Measurements from ENCODE around the gene GAL3ST2.

DNA sequence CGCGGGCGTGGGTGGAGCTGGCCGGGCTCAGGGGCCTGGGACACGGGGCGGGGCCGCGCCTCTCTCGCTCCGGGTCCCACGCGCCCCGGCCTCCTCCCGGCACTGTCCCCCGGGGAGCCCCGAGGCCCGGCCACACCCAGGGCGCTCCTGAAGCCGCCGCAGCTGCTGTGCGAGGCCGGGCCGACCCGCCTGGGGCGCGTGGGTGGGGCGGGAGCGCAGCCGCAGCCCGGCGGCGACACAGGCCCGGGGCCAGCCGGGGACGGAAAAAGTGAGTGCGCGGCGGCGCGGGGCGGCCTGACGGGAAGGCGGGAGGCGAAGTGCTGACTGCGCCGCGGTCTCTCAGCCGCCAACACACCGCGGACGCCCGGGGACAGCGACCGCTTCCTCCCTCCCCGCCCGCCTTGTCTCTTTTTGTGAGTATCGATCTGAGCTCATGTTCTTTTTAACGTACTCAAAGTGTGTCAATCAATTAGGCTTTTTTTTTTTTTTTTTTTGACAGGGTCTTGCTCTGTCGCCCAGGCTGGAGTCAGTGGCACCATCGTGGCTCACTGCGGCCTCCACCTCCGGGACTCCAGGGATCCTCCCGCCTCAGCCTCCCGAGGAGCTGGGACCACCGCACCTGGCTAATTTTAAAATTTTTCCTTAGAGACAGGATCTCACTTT, 67.6 kb downstream of the GAL3ST2 start:
- TF ChIP-seq EZH2 (IDR thresholded peaks at IDR 0.05; ENCODE audit: borderline replicate concordance, low read depth, low read length, severe bottlenecking) = no peak
- TF ChIP-seq, protein P1, sequence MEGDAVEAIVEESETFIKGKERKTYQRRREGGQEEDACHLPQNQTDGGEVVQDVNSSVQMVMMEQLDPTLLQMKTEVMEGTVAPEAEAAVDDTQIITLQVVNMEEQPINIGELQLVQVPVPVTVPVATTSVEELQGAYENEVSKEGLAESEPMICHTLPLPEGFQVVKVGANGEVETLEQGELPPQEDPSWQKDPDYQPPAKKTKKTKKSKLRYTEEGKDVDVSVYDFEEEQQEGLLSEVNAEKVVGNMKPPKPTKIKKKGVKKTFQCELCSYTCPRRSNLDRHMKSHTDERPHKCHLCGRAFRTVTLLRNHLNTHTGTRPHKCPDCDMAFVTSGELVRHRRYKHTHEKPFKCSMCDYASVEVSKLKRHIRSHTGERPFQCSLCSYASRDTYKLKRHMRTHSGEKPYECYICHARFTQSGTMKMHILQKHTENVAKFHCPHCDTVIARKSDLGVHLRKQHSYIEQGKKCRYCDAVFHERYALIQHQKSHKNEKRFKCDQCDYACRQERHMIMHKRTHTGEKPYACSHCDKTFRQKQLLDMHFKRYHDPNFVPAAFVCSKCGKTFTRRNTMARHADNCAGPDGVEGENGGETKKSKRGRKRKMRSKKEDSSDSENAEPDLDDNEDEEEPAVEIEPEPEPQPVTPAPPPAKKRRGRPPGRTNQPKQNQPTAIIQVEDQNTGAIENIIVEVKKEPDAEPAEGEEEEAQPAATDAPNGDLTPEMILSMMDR (IDR thresholded peaks at IDR 0.05; ENCODE audit: borderline replicate concordance, extremely low read depth, low read length, poor library complexity, severe bottlenecking) = no peak
